NB4 (cell line): ENCODE measurements around the gene LTB4R2.

Experiments used
- CTCF ChIP-seq: IDR thresholded peaks from one replicate; pipeline ENCODE4 v1.5.1; 2012; ENCODE audit warnings: low read depth, low read length
- POLR2A ChIP-seq: IDR thresholded peaks from 2 replicates; pipeline ENCODE4 v1.6.1; 2011; ENCODE audit warnings: mild to moderate bottlenecking; ENCODE audit not compliant: insufficient read length; ENCODE audit errors: extremely low read depth

DNA sequence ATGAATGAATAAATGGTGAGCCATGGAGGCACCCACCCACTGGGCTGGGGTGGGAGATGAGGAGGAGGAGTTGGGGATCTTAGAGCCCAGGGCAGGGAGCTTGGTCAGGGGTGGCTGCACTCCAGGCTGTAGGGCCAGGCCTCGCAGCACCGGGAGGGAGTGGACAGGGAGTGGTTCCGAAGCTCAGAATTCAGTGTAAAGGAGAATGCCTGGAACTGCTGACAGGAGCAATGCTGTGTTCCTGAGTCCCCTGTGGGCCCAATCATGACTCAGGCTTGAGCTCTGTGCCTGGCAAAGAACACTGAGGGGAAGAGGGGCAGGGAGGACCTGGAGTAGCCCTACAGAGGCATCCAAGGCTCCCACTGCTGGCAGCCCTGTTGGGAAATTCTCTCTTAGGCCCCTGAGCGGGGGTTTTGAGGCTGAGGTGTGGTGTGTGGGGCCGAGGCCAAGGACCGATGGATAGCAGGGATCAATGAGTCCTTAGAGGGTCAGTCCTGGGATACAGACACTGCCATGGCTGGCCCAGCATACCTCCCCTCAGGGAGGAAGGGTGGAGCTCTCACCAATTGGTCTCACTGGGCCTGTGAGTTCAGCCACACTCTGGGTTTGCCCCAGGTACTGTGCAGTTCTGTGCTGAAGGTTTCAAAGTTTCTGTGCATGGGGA is 29.0 kb upstream of the LTB4R2 start:
- TF ChIP-seq CTCF = no peak
- TF ChIP-seq POLR2A = no peak
